GM23338 (cell line): ENCODE results near the gene GPR32. TPM values are rescaled to one million over a fixed set of nuclear protein-coding genes. Genes with fewer than 3 reads are reported as not detected.
"Not testable (repeated sequence)": the region's sequence is repeated elsewhere in the genome, so short reads cannot be mapped to it uniquely, and the experiment has no call there.

Experiments
- ATAC-seq: fragments of 200-7000 bp; cut with Tn5 transposase; 3 replicates; pipeline ENCODE4 v1.9.1; 2020
- DNase-seq: peaks from one replicate; pipeline ENCODE4 v3.0.0-alpha.2; 2015; ENCODE audit warnings: low spot score
- H2AFZ ChIP-seq: fragments of 200-600 bp; sonication (generic); 2 replicates; pipeline ENCODE4 v1.8.0; 2016; ENCODE audit warnings: antibody characterized with exemption, mild to moderate bottlenecking, moderate library complexity
- H3F3A ChIP-seq: fragments of 200-600 bp; sonication (generic); replicated peaks from 2 replicates; pipeline ENCODE4 v1.8.0; 2017; ENCODE audit warnings: antibody characterized with exemption, mixed run types, low read depth
- H3K27ac ChIP-seq: fragments of 200-600 bp; sonication (generic); 2 replicates; pipeline ENCODE4 v1.6.1; 2016; ENCODE audit warnings: low read depth
- H3K27me3 ChIP-seq: fragments of 200-600 bp; sonication (generic); 2 replicates; pipeline ENCODE4 v1.8.0; 2016; ENCODE audit warnings: mild to moderate bottlenecking, mixed run types, moderate library complexity; ENCODE audit not compliant: insufficient read depth
- H3K36me3 ChIP-seq: fragments of 200-600 bp; sonication (generic); 2 replicates; pipeline ENCODE4 v1.8.0; 2016; ENCODE audit warnings: mild to moderate bottlenecking; ENCODE audit not compliant: insufficient read depth
- H3K4me1 ChIP-seq: fragments of 200-600 bp; sonication (generic); 2 replicates; pipeline ENCODE4 v1.8.0; 2016; ENCODE audit warnings: mild to moderate bottlenecking, moderate library complexity; ENCODE audit not compliant: insufficient read depth
- H3K4me2 ChIP-seq: fragments of 200-600 bp; sonication (generic); 2 replicates; pipeline ENCODE4 v1.7.1; 2017; ENCODE audit warnings: mixed run types
- H3K4me3 ChIP-seq: fragments of 200-600 bp; sonication (generic); 2 replicates; pipeline ENCODE4 v1.6.1; 2016; ENCODE audit warnings: mixed run types
- H3K79me2 ChIP-seq: fragments of 200-600 bp; sonication (generic); replicated peaks from 2 replicates; pipeline ENCODE4 v1.8.0; 2017; ENCODE audit warnings: mild to moderate bottlenecking; ENCODE audit not compliant: insufficient read depth
- H3K9me2 ChIP-seq: fragments of 200-600 bp; sonication (generic); 2 replicates; pipeline ENCODE4 v1.8.0; 2017; ENCODE audit not compliant: insufficient read depth
- H4K20me1 ChIP-seq: fragments of 200-600 bp; sonication (generic); replicated peaks from 2 replicates; pipeline ENCODE4 v1.8.0; 2017; ENCODE audit warnings: mild to moderate bottlenecking; ENCODE audit not compliant: insufficient read depth
- H3K27ac Mint-ChIP-seq: 2 replicates; pipeline ENCODE4 v1.8.0; 2020; ENCODE audit warnings: inconsistent platforms, mild to moderate bottlenecking, moderate library complexity, mixed read lengths
- H3K27me3 Mint-ChIP-seq: 3 replicates; pipeline ENCODE4 v1.8.0; 2022; ENCODE audit warnings: low read depth, mild to moderate bottlenecking, moderate library complexity, mixed read lengths, inconsistent platforms; ENCODE audit not compliant: insufficient read depth, poor library complexity
- H3K36me3 Mint-ChIP-seq: 3 replicates; pipeline ENCODE4 v1.8.0; 2021; ENCODE audit warnings: low read depth, mild to moderate bottlenecking, inconsistent platforms, moderate library complexity, mixed read lengths
- H3K4me1 Mint-ChIP-seq: 3 replicates; pipeline ENCODE4 v1.8.0; 2020; ENCODE audit warnings: mild to moderate bottlenecking, inconsistent platforms, mixed read lengths
- H3K4me3 Mint-ChIP-seq: 3 replicates; pipeline ENCODE4 v1.8.0; 2021; ENCODE audit warnings: moderate library complexity, mild to moderate bottlenecking, inconsistent platforms, mixed read lengths
- H3K9me3 Mint-ChIP-seq: 3 replicates; pipeline ENCODE4 v1.8.0; 2020; ENCODE audit warnings: moderate library complexity, mild to moderate bottlenecking, inconsistent platforms, mixed read lengths
- CREB1 ChIP-seq: fragments of 250-450 bp; sonication (Bioruptor Pico); IDR thresholded peaks from 2 replicates; pipeline ENCODE4 v1.5.0; 2020; ENCODE audit warnings: low read depth, mild to moderate bottlenecking, moderate library complexity
- EZH2phosphoT487 ChIP-seq: fragments of 200-600 bp; sonication (generic); IDR thresholded peaks from one replicate; pipeline ENCODE4 v1.8.1; 2018; ENCODE audit warnings: antibody characterized with exemption; ENCODE audit not compliant: unreplicated experiment
- JUNB ChIP-seq: IDR thresholded peaks from one replicate; pipeline ENCODE4 v1.6.1; 2016; ENCODE audit warnings: antibody characterized with exemption; ENCODE audit not compliant: unreplicated experiment
- NANOG ChIP-seq: IDR thresholded peaks from 2 replicates; pipeline ENCODE4 v1.6.1; 2016; ENCODE audit warnings: antibody characterized with exemption, borderline replicate concordance
- POLR2AphosphoS5 ChIP-seq: IDR thresholded peaks from 2 replicates; pipeline ENCODE4 v1.6.1; 2016; ENCODE audit warnings: antibody characterized with exemption, low read depth
- STAT1 ChIP-seq: IDR thresholded peaks from one replicate; pipeline ENCODE4 v1.6.1; 2016; ENCODE audit warnings: antibody characterized with exemption; ENCODE audit not compliant: unreplicated experiment
- ZNF114 ChIP-seq: fragments of 250-450 bp; sonication (Bioruptor Pico); IDR thresholded peaks from 2 replicates; pipeline ENCODE4 v1.5.0; 2020; ENCODE audit warnings: mild to moderate bottlenecking, moderate library complexity
- ZNF331 ChIP-seq: fragments of 250-450 bp; sonication (Bioruptor Pico); IDR thresholded peaks from 2 replicates; pipeline ENCODE4 v1.5.0; 2020; ENCODE audit warnings: low read depth, mild to moderate bottlenecking, moderate library complexity
- polyA plus RNA-seq: library from polyadenylated mRNA; unstranded; fragments of >200 nt; fragmentation: Nextera tagmentation; extraction: Ambion mirVana; gene quantifications from 2 replicates; pipeline ENCODE4 v1.2.1, GENCODE V29; 2016
- total RNA-seq: library from RNA; depleted of rRNA; stranded (reverse); fragments of >200 nt; shearing (Covaris generic); gene quantifications from 2 replicates; pipeline ENCODE4 v1.2.3, GENCODE V29; 2014
- TF ChIP-seq, protein P1 (sequence below): IDR thresholded peaks from 2 replicates; pipeline ENCODE4 v1.6.1; 2016; ENCODE audit warnings: antibody characterized with exemption
- TF ChIP-seq, protein P2 (sequence below): IDR thresholded peaks from one replicate; pipeline ENCODE4 v1.6.1; 2018; ENCODE audit warnings: antibody characterized with exemption; ENCODE audit not compliant: unreplicated experiment

Gene GPR32
- total and polyA plus RNA-seq, 2 experiments from 2014 or later, result not detected

DNA sequence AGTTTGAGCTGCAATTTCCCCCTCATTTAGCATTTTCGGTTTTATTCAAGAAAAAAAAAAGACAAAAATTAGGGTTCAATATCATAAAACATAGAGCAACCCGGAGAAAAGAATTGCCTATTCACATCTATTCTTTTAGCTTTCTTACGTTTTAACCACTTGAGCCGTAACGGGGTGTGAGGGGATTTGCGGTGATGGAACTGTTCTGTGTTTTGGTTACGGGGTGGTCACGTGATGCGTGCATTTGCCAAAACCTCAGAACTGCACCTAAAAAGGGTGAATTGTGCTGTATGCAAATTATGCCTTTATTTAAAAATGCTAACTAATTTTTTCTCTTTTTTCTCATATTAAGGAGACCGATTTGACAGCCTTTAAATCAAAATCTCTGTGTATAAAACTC is 25.0 kb upstream of the GPR32 start:
- peaks cover 38% of the 10 kb centered on the region for H3K36me3 Mint-ChIP-seq
- Histone ChIP-seq H3K4me3 (no peak overlapping the region), H2AFZ (no peak overlapping the region), H4K20me1 (no peaks in the 10 kb centered on the region), H3F3A (no peaks in the 10 kb centered on the region), H3K36me3 (no peaks in the 10 kb centered on the region), H3K4me2 (no peak overlapping the region), H3K9me2 (no peaks in the 10 kb centered on the region), H3K27me3 (no peaks in the 10 kb centered on the region), H3K4me1 (no peaks in the 10 kb centered on the region), H3K79me2 (no peaks in the 10 kb centered on the region), H3K27ac (no peak overlapping the region)
- H3K27ac Mint-ChIP-seq, result no peak overlapping the region
- no peak for DNase-seq
- peaks cover 4% of the 10 kb centered on the region for H3K27me3 Mint-ChIP-seq
- no peak for ATAC-seq
- peaks cover 91% of the 10 kb centered on the region for H3K9me3 Mint-ChIP-seq
- no peaks in the 10 kb centered on the region for H3K4me1 Mint-ChIP-seq
- TF ChIP-seq POLR2AphosphoS5, result no peak
- no peak for TF ChIP-seq JUNB
- TF ChIP-seq EZH2phosphoT487, result no peak
- no peak for TF ChIP-seq CREB1 (CRISPR knock-in tag)
- no peak overlapping the region for H3K4me3 Mint-ChIP-seq

DNA sequence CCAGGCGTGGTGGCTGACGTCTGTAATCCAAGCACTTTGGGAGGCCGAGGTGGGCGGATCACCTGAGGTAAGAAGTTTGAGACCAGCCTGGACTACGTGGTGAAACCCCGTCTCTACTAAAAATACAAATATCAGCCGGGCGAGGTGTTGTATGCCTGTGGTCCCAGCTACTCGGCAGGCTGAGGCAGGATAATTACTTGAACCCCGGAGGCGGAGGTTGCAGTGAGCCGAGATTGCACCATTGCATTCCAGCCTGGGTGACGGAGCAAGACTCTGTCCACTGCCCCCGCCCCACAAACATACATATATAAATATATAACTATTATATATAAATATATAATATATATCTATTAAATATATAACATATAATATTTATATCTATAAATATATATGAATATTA is 23.1 kb upstream of the GPR32 start:
- H3K27ac Mint-ChIP-seq, H3K4me3 ChIP-seq, H4K20me1 ChIP-seq, H3K9me2 ChIP-seq, H3K79me2 ChIP-seq, H3K27me3 ChIP-seq, H3K4me2 ChIP-seq, H3F3A ChIP-seq, H3K4me3 Mint-ChIP-seq, H3K4me1 Mint-ChIP-seq, H3K36me3 ChIP-seq, ATAC-seq, H3K27ac ChIP-seq, H3K27me3 Mint-ChIP-seq, H3K4me1 ChIP-seq, DNase-seq: not testable (repeated sequence)
- H3K9me3 Mint-ChIP-seq, result peaks cover 88% of the 10 kb centered on the region
- peaks cover 29% of the 10 kb centered on the region for H3K36me3 Mint-ChIP-seq
- H2AFZ ChIP-seq, result 0 out of 2 replicates have a peak overlapping the region, but pooled peaks have one; percentile 63

DNA sequence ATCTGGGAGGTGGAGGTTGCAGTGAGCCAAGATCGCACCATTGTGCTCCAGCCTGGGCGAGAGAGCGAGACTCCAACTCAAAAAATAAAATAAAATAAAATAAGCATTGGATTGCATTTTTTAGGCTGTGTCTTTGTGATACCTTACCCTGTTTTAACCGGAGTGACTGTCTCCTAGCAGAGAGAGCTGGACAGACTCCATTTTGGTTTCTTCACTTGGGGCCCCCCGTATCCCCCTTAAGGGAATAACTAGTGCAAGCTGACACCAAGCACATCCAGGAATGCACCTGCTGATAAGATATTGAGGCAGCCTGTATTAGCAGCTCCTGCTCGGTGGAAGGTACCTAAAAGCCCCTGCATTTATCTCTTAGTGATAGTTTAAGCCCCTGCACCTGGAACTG is 20.8 kb upstream of the GPR32 start:
- ATAC-seq, result no peak

More for the DNA sequence above, 20.8 kb upstream of the GPR32 start:
- Histone ChIP-seq H3K36me3 (no peaks in the 10 kb centered on the region), H3K27me3 (no peaks in the 10 kb centered on the region), H2AFZ (no peak overlapping the region), H3F3A (no peaks in the 10 kb centered on the region), H3K27ac (no peak overlapping the region), H3K4me3 (no peak overlapping the region), H3K79me2 (no peaks in the 10 kb centered on the region), H3K4me1 (no peaks in the 10 kb centered on the region), H3K4me2 (no peak overlapping the region), H4K20me1 (no peaks in the 10 kb centered on the region), H3K9me2 (no peaks in the 10 kb centered on the region)
- Mint-ChIP-seq H3K4me3 (no peak overlapping the region), H3K27me3 (no peaks in the 10 kb centered on the region), H3K27ac (no peak overlapping the region), H3K4me1 (no peaks in the 10 kb centered on the region), H3K36me3 (peaks cover 29% of the 10 kb centered on the region), H3K9me3 (peaks cover 87% of the 10 kb centered on the region)
- DNase-seq, result no peak
- no peak for TF ChIP-seq STAT1
- TF ChIP-seq, protein P1, sequence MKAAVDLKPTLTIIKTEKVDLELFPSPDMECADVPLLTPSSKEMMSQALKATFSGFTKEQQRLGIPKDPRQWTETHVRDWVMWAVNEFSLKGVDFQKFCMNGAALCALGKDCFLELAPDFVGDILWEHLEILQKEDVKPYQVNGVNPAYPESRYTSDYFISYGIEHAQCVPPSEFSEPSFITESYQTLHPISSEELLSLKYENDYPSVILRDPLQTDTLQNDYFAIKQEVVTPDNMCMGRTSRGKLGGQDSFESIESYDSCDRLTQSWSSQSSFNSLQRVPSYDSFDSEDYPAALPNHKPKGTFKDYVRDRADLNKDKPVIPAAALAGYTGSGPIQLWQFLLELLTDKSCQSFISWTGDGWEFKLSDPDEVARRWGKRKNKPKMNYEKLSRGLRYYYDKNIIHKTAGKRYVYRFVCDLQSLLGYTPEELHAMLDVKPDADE, result no peak
- no peak for TF ChIP-seq CREB1 (CRISPR knock-in tag)
- TF ChIP-seq, protein P2, sequence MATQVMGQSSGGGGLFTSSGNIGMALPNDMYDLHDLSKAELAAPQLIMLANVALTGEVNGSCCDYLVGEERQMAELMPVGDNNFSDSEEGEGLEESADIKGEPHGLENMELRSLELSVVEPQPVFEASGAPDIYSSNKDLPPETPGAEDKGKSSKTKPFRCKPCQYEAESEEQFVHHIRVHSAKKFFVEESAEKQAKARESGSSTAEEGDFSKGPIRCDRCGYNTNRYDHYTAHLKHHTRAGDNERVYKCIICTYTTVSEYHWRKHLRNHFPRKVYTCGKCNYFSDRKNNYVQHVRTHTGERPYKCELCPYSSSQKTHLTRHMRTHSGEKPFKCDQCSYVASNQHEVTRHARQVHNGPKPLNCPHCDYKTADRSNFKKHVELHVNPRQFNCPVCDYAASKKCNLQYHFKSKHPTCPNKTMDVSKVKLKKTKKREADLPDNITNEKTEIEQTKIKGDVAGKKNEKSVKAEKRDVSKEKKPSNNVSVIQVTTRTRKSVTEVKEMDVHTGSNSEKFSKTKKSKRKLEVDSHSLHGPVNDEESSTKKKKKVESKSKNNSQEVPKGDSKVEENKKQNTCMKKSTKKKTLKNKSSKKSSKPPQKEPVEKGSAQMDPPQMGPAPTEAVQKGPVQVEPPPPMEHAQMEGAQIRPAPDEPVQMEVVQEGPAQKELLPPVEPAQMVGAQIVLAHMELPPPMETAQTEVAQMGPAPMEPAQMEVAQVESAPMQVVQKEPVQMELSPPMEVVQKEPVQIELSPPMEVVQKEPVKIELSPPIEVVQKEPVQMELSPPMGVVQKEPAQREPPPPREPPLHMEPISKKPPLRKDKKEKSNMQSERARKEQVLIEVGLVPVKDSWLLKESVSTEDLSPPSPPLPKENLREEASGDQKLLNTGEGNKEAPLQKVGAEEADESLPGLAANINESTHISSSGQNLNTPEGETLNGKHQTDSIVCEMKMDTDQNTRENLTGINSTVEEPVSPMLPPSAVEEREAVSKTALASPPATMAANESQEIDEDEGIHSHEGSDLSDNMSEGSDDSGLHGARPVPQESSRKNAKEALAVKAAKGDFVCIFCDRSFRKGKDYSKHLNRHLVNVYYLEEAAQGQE, result no peak
- TF ChIP-seq EZH2phosphoT487, result no peak
- TF ChIP-seq ZNF331, result no peak
- TF ChIP-seq ZNF114, result no peak
- no peak for TF ChIP-seq NANOG
- no peak for TF ChIP-seq POLR2AphosphoS5
